Measurements from ENCODE around the gene PPIG.
A peak's percentile ranks its signal among the peaks of the same experiment; 100 is the strongest.

PPIG gene

DNA sequence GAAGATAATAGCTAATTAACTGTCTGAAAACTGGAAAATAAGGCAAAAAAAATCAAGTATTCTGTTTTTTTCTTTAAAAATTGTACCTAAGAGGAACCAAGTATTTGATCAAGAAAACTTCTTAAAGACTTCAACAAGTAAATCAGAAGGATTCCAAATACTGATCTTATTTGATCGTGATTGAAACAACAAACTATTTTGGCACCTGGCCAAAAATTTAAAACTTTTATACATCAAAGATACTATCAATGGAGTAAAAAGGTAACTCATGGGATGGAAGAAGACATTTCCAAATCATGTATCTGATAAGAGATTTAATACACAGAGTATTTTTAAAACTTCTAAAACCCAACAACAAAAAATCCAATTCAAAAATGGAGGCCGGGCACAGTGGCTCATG, 63.3 kb downstream of the PPIG start:
- Histone ChIP-seq H3K4me3 (replicated peaks; ENCODE audit: low read depth, low read length) (no peak overlapping the region), H3K36me3 (ENCODE audit: control insufficient read depth, insufficient read depth, low read length) (no peaks in the 10 kb centered on the region), H3K27me3 (replicated peaks; ENCODE audit: control insufficient read depth, insufficient read depth, low read length) (no peaks in the 10 kb centered on the region)
- DNase-seq (ENCODE audit: extremely low read depth, insufficient read length), result no peak
- TF ChIP-seq, protein P1, sequence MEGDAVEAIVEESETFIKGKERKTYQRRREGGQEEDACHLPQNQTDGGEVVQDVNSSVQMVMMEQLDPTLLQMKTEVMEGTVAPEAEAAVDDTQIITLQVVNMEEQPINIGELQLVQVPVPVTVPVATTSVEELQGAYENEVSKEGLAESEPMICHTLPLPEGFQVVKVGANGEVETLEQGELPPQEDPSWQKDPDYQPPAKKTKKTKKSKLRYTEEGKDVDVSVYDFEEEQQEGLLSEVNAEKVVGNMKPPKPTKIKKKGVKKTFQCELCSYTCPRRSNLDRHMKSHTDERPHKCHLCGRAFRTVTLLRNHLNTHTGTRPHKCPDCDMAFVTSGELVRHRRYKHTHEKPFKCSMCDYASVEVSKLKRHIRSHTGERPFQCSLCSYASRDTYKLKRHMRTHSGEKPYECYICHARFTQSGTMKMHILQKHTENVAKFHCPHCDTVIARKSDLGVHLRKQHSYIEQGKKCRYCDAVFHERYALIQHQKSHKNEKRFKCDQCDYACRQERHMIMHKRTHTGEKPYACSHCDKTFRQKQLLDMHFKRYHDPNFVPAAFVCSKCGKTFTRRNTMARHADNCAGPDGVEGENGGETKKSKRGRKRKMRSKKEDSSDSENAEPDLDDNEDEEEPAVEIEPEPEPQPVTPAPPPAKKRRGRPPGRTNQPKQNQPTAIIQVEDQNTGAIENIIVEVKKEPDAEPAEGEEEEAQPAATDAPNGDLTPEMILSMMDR (IDR thresholded peaks at IDR 0.05; ENCODE audit: insufficient read depth, low read length, poor library complexity, severe bottlenecking), result no peak

DNA sequence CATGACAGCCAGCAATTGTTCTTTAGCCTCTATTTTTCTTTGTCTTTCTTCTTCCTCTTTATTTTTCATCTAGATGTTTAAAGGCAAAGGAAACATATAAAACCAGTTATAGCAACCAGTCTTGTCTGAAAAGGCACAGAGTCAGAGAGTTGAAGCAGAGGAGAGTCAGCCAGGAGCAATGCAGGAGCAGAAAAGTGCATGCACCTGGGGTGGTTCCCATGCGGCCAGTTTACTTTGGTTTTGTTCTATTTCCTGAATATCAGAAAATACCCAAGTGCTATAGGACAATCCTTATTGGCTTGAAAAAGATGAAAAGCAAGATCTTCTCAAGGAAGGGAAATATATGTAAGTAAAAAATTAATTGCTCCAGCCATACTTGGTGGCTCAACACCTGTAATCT, 65.1 kb downstream of the PPIG start:
- TF ChIP-seq, protein P1 (IDR thresholded peaks at IDR 0.05; ENCODE audit: insufficient read depth, low read length, poor library complexity, severe bottlenecking), result no peak
- Histone ChIP-seq H3K36me3 (ENCODE audit: control insufficient read depth, insufficient read depth, low read length) (no peaks in the 10 kb centered on the region), H3K4me3 (replicated peaks; ENCODE audit: low read depth, low read length) (no peak overlapping the region), H3K27me3 (replicated peaks; ENCODE audit: control insufficient read depth, insufficient read depth, low read length) (no peaks in the 10 kb centered on the region)
- no peak for DNase-seq (ENCODE audit: extremely low read depth, insufficient read length)

DNA sequence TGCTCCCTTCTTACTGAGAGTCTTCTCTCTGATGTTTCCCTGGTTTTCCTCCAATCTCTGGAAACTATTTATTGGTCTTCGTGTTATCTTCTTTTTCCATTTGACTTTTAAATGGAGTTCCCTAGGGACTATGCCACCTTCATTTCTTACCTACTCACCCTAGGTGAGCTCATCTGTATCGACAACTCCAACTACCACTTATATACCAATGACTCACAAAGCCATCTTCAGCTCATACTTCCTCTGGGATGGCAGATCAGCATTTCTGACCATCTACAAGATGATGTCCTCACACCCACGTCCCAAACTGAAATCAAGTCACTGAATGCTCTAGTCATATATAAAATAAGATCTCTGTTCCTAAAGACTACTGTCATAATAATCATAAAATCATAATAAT, 69.5 kb downstream of the PPIG start:
- DNase-seq (ENCODE audit: extremely low read depth, insufficient read length), result no peak
- Histone ChIP-seq H3K4me3 (replicated peaks; ENCODE audit: low read depth, low read length) (no peak overlapping the region), H3K27me3 (replicated peaks; ENCODE audit: control insufficient read depth, insufficient read depth, low read length) (no peaks in the 10 kb centered on the region), H3K36me3 (ENCODE audit: control insufficient read depth, insufficient read depth, low read length) (no peaks in the 10 kb centered on the region)
- TF ChIP-seq, protein P1 (IDR thresholded peaks at IDR 0.05; ENCODE audit: insufficient read depth, low read length, poor library complexity, severe bottlenecking), result no peak

DNA sequence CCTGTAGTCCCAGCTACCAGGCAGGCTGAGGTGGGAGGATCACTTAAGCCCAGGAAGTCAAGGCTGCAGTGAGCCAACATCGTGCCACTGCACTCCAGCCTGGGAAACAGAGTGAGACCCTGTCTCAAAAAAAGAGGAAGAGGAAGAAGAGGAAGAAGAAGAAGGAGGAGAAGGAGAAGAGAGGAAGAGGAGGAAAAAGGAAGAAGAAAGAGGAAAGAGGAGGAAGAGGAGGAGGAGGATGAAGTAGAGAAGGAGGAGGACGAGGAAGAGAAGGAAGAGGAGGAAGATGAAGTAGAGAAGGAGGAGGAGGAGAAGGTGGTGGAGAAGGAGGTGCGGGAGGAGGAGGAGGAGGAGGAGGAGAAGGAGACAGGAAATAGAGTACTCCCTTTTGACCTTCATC, 72.0 kb downstream of the PPIG start:
- Histone ChIP-seq H3K36me3 (ENCODE audit: control insufficient read depth, insufficient read depth, low read length) (no peaks in the 10 kb centered on the region), H3K4me3 (replicated peaks; ENCODE audit: low read depth, low read length) (no peak overlapping the region), H3K27me3 (replicated peaks; ENCODE audit: control insufficient read depth, insufficient read depth, low read length) (no peaks in the 10 kb centered on the region)
- TF ChIP-seq, protein P1 (IDR thresholded peaks at IDR 0.05; ENCODE audit: insufficient read depth, low read length, poor library complexity, severe bottlenecking), result no peak
- DNase-seq (ENCODE audit: extremely low read depth, insufficient read length), result no peak

DNA sequence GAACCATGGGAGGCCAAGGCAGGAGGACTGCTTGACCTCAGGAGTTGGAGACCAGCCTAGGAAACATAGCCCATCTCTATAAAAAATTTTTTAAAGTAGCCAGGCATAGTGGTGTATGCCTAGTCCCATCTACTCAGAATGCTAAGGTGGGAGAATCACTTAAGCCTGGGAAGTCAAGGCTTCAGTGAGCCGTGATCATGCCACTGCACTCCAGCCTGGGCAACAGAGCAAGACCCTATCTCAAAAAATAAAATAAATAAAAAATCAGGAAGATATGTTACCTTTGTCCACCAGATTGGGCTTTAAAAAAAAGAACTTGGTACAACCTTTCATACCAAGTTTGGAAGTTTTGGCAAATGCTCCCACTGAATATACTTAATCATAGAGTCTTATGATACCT, 74.7 kb downstream of the PPIG start:
- H3K4me3 ChIP-seq (replicated peaks; ENCODE audit: low read depth, low read length), result no peak overlapping the region
- no peaks in the 10 kb centered on the region for H3K27me3 ChIP-seq (replicated peaks; ENCODE audit: control insufficient read depth, insufficient read depth, low read length)
- TF ChIP-seq, protein P1 (IDR thresholded peaks at IDR 0.05; ENCODE audit: insufficient read depth, low read length, poor library complexity, severe bottlenecking), result no peak
- no peak for DNase-seq (ENCODE audit: extremely low read depth, insufficient read length)
- H3K36me3 ChIP-seq (ENCODE audit: control insufficient read depth, insufficient read depth, low read length), result no peaks in the 10 kb centered on the region

DNA sequence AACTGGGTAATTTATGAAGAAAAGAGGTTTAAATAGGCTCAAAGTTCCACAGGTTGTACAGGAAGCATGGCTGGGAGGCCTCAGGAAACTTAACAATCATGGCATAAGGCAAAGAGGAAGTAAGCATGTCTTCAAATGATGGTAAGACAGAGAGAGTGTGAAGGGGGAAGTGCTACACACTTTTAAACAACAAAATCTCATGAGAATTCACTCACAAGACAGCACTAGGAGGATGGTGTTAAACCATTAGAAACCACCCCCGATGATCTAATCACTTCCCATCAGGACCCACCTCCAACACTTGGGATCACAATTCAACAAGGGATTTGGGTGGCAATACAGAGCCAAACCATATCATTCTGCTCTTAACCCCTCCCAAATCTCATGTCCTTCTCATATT, 75.2 kb downstream of the PPIG start:
- H3K4me3 ChIP-seq (replicated peaks; ENCODE audit: low read depth, low read length), result no peak overlapping the region
- no peaks in the 10 kb centered on the region for H3K27me3 ChIP-seq (replicated peaks; ENCODE audit: control insufficient read depth, insufficient read depth, low read length)
- TF ChIP-seq, protein P1 (IDR thresholded peaks at IDR 0.05; ENCODE audit: insufficient read depth, low read length, poor library complexity, severe bottlenecking), result no peak
- peak; percentile 5 for DNase-seq (ENCODE audit: extremely low read depth, insufficient read length)
- H3K36me3 ChIP-seq (ENCODE audit: control insufficient read depth, insufficient read depth, low read length), result no peaks in the 10 kb centered on the region

All from GM06990 (cell line).